AG10803 (cell line): ENCODE results near the gene SAP25.
"Not testable (repeated sequence)": the region's sequence is repeated elsewhere in the genome, so short reads cannot be mapped to it uniquely, and the experiment has no call there.

ENCODE experiments used
- DNase-seq: peaks from one replicate; pipeline ENCODE4 v3.0.0; 2010; ENCODE audit warnings: low read depth
- H3K4me3 ChIP-seq: 2 replicates; pipeline ENCODE4 v1.5.1; 2011; ENCODE audit warnings: mild to moderate bottlenecking, low read length, control low read depth
- CTCF ChIP-seq: conservative IDR thresholded peaks from 2 replicates; pipeline ENCODE4 v1.5.1; 2011; ENCODE audit warnings: mild to moderate bottlenecking, low read length, control low read depth, inconsistent platforms

SAP25 gene

GRCh38 chr7:100555701-100556100, 18.0 kb downstream of the SAP25 start:
- H3K4me3 ChIP-seq, result no peak overlapping the region
- DNase-seq, result no peak
- no peak for TF ChIP-seq CTCF

- DNase-seq, result no peak
- no peak for TF ChIP-seq CTCF
- H3K4me3 ChIP-seq, result no peak overlapping the region
Measured at GRCh38 chr7:100553032-100553431, 20.7 kb downstream of the SAP25 start.

- H3K4me3 ChIP-seq, result no peak overlapping the region
- TF ChIP-seq CTCF, result no peak
- no peak for DNase-seq
Measured at GRCh38 chr7:100552532-100552931, 21.2 kb downstream of the SAP25 start.

- not testable (repeated sequence) for H3K4me3 ChIP-seq
- DNase-seq, result peak; percentile 47
Measured at GRCh38 chr7:100548446-100548845, 25.3 kb downstream of the SAP25 start.

- H3K4me3 ChIP-seq, result no peak overlapping the region
Measured at GRCh38 chr7:100547872-100548271, 25.8 kb downstream of the SAP25 start.

DNA sequence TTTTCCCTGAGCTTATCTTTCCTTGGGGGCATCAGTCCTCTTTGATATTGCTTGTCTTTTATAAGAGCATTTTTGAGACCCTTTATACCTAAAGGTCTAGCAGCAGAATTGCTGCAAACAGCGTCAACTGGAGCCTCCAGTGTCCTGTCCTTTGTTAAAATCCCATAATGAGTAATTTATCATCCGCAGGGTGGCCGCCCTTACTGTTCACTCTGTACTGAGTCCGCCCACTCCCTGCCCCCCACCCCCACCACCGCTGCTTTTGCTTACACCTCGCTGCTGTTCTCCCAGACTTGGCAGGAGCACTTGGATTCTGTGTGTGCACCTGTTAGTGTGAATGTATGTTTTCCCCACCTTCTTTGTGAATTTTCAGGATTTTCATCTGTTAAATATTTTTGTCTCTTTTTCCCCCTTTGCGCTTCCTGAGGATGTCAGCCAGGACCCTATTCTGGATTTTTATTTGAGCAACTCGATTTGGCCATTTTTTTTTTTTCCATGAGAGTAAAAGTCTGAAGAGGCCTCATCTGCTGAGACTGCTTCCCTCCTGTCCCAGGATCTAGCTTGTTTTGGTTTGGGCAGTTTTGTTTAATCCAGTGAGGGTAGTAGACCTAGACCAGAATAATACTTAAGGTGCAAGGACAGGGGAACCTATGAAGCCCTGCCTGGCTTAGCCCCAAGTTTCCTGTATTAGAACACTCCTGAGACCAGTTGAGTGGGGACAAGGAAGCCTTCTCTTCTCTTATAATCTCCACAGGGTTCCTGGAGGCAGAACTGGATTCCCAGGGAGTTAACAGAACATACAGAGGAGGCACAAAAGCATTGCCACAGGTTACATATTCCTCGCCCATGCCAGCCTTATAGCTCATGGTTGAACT, 26.5 kb downstream of the SAP25 start:
- DNase-seq, result no peak
- no peak overlapping the region for H3K4me3 ChIP-seq
- no peak for TF ChIP-seq CTCF

More at GRCh38 chr7:100547872-100548271, 25.8 kb downstream of the SAP25 start:
- no peak for TF ChIP-seq CTCF
- DNase-seq, result no peak

DNA sequence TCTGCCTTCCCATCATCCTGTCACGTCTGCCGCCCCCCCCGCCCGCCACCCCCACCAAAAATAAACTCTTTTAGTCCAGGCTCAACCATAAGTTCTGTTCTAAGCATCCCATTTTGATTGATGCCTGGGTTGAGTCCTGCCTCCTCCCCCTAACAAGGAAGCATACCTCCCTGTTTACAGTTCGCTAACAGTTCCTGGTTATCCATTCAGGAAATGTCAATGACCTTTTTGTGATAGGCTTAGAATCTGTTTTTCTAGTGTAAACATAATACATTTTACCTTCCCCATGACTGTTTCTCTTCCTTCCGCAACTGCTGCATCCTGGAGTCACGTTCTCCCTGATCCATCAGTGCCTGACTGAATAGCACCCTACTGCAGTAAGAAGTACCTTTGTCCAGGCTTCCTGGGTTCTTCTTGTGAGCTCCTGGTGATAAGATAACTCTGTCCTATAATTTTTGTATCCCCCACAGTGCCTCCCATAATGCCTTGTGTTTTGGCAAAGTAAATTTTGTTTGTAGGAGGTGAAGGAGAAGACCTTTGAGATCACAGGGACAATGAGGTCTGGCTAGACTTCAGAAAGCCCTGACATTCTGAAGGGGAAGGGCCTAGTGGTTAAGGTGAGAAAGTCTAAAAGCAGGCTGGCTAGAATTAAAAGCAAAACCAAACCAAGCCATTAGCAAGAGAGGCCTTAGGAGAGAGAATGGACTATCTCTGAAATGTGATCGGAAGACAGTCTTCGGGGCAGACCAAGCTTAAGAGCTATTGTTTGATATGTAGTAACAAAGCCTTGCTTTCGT, 27.4 kb downstream of the SAP25 start:
- DNase-seq, result no peak
- H3K4me3 ChIP-seq, result no peak overlapping the region
- TF ChIP-seq CTCF, result no peak
